ENCODE measurements around the gene MRC1.
"Not testable (repeated sequence)": the region's sequence is repeated elsewhere in the genome, so short reads cannot be mapped to it uniquely, and the experiment has no call there.

MRC1 gene

GRCh38 chr10:17943033-17943745, 134.0 kb downstream of the MRC1 start:
- TF ChIP-seq SPI1 (IDR thresholded peaks at IDR 0.05; ENCODE audit: low read depth, low read length) (no peak), PAX5 (IDR thresholded peaks at IDR 0.05; ENCODE audit: insufficient read depth, low read length, severe bottlenecking) (no peak), POLR2A (IDR thresholded peaks at IDR 0.05; ENCODE audit: low read depth, low read length) (no peak), TAF1 (IDR thresholded peaks at IDR 0.05; ENCODE audit: low read depth, low read length) (no peak), POU2F2 (IDR thresholded peaks at IDR 0.05; ENCODE audit: low read depth, low read length) (no peak), POLR2AphosphoS5 (IDR thresholded peaks at IDR 0.05; ENCODE audit: low read depth, low read length) (no peak)
- DNase-seq (ENCODE audit: insufficient read length, low spot score) (no peak), FAIRE-seq (no peak)

GRCh38 chr10:17950269-17950668, 141.1 kb downstream of the MRC1 start:
- FAIRE-seq; DNase-seq (ENCODE audit: insufficient read length, low spot score): not testable (repeated sequence)

GRCh38 chr10:17950726-17951125, 141.6 kb downstream of the MRC1 start:
- TF ChIP-seq PAX5 (IDR thresholded peaks at IDR 0.05; ENCODE audit: insufficient read depth, low read length, severe bottlenecking) (no peak), POU2F2 (IDR thresholded peaks at IDR 0.05; ENCODE audit: low read depth, low read length) (no peak), POLR2AphosphoS5 (IDR thresholded peaks at IDR 0.05; ENCODE audit: low read depth, low read length) (no peak), SPI1 (IDR thresholded peaks at IDR 0.05; ENCODE audit: low read depth, low read length) (no peak), TAF1 (IDR thresholded peaks at IDR 0.05; ENCODE audit: low read depth, low read length) (no peak), POLR2A (IDR thresholded peaks at IDR 0.05; ENCODE audit: low read depth, low read length) (no peak)
- no peak for FAIRE-seq

GRCh38 chr10:17951868-17952371, 142.8 kb downstream of the MRC1 start, which contains the start of gene SLC39A12:
SLC39A12 (plus strand) TSS chr10:17951918; CDS start chr10:17953277, 1,359 bp downstream.
- no peak for FAIRE-seq
- DNase-seq (ENCODE audit: insufficient read length, low spot score), result no peak
- TF ChIP-seq POU2F2 (IDR thresholded peaks at IDR 0.05; ENCODE audit: low read depth, low read length) (no peak), PAX5 (IDR thresholded peaks at IDR 0.05; ENCODE audit: insufficient read depth, low read length, severe bottlenecking) (no peak), TAF1 (IDR thresholded peaks at IDR 0.05; ENCODE audit: low read depth, low read length) (no peak)

More at GRCh38 chr10:17950726-17951125, 141.6 kb downstream of the MRC1 start:
- DNase-seq (ENCODE audit: insufficient read length, low spot score), result no peak

GRCh38 chr10:17954372-17954771, 145.2 kb downstream of the MRC1 start:
- FAIRE-seq, result not testable (repeated sequence)

GRCh38 chr10:17954861-17955260, 145.7 kb downstream of the MRC1 start:
- FAIRE-seq (no peak), DNase-seq (ENCODE audit: insufficient read length, low spot score) (no peak)
- TF ChIP-seq POU2F2 (IDR thresholded peaks at IDR 0.05; ENCODE audit: low read depth, low read length), result no peak
- TF ChIP-seq POLR2A (IDR thresholded peaks at IDR 0.05; ENCODE audit: low read depth, low read length), result no peak
- TF ChIP-seq TAF1 (IDR thresholded peaks at IDR 0.05; ENCODE audit: low read depth, low read length), result no peak
- no peak for TF ChIP-seq POLR2AphosphoS5 (IDR thresholded peaks at IDR 0.05; ENCODE audit: low read depth, low read length)
- TF ChIP-seq PAX5 (IDR thresholded peaks at IDR 0.05; ENCODE audit: insufficient read depth, low read length, severe bottlenecking), result no peak
- no peak for TF ChIP-seq SPI1 (IDR thresholded peaks at IDR 0.05; ENCODE audit: low read depth, low read length)

More at GRCh38 chr10:17954372-17954771, 145.2 kb downstream of the MRC1 start:
- not testable (repeated sequence) for DNase-seq (ENCODE audit: insufficient read length, low spot score)

GRCh38 chr10:17958049-17958448, 148.9 kb downstream of the MRC1 start:
- TF ChIP-seq PAX5 (IDR thresholded peaks at IDR 0.05; ENCODE audit: insufficient read depth, low read length, severe bottlenecking), result no peak
- DNase-seq (ENCODE audit: insufficient read length, low spot score) (no peak), FAIRE-seq (no peak)

GRCh38 chr10:17959870-17960269, 150.7 kb downstream of the MRC1 start:
- no peak for TF ChIP-seq TAF1 (IDR thresholded peaks at IDR 0.05; ENCODE audit: low read depth, low read length)
- no peak for TF ChIP-seq POLR2AphosphoS5 (IDR thresholded peaks at IDR 0.05; ENCODE audit: low read depth, low read length)
- TF ChIP-seq PAX5 (IDR thresholded peaks at IDR 0.05; ENCODE audit: insufficient read depth, low read length, severe bottlenecking), result no peak
- TF ChIP-seq POU2F2 (IDR thresholded peaks at IDR 0.05; ENCODE audit: low read depth, low read length), result no peak
- TF ChIP-seq SPI1 (IDR thresholded peaks at IDR 0.05; ENCODE audit: low read depth, low read length), result no peak
- TF ChIP-seq POLR2A (IDR thresholded peaks at IDR 0.05; ENCODE audit: low read depth, low read length), result no peak
- DNase-seq (ENCODE audit: insufficient read length, low spot score), result no peak
- FAIRE-seq, result no peak

Data from GM12891 (cell line).